ENCODE data around the gene CYREN. TPM values are rescaled to one million over a fixed set of nuclear protein-coding genes. Genes with fewer than 3 reads are reported as not detected.
"Not testable (repeated sequence)": the region's sequence is repeated elsewhere in the genome, so short reads cannot be mapped to it uniquely, and the experiment has no call there.

CYREN gene
- total RNA-seq, 2 experiments from 2014 or later = 14.0 to 15.8 TPM

GRCh38 chr7:135170998-135171481 is 533 bp upstream of the CYREN start:
- Mint-ChIP-seq H3K4me1 (ENCODE audit: low read depth) (peaks cover 44% of the 10 kb centered on the region), H3K4me3 (peak overlapping the region; percentile 89), H3K36me3 (ENCODE audit: low read depth) (peaks cover 39% of the 10 kb centered on the region), H3K27ac (peak overlapping the region; percentile 94)
- not testable (repeated sequence) for H3K27me3 ChIP-seq (ENCODE audit: control insufficient read depth in 1 of 2, insufficient read depth in 2 of 2, low read length in 2 of 2); H3K27me3 Mint-ChIP-seq; DNase-seq; H3K9me3 ChIP-seq (ENCODE audit: control insufficient read depth in 1 of 2, insufficient read depth in 1 of 2, low read length in 2 of 2); ATAC-seq (ENCODE audit: poor library complexity); H3K9me3 Mint-ChIP-seq
- Histone ChIP-seq H3K4me1 (ENCODE audit: insufficient read depth, low read length) (peaks cover 47% of the 10 kb centered on the region), H3K4me3 (ENCODE audit: low read length) (peak overlapping the region; percentile 82), H3K27ac (ENCODE audit: low read depth in 1 of 2, low read length in 2 of 2) (peak overlapping the region; percentile 94), H3K36me3 (ENCODE audit: insufficient read depth, low read length) (peaks cover 28% of the 10 kb centered on the region)
- ChIA-PET CTCF (interaction anchor here (0.7 to 3.8 kb wide), 23 partner anchors 9 to 713 kb away, joined by 3 to 53 read pairs (median 4); partner anchors contain the start of genes AGBL3, TMEM140 and WDR91), POLR2A (interaction anchor here (0.6 to 4.2 kb wide), 17 partner anchors 10 to 536 kb away, joined by 3 to 111 read pairs (median 4); partner anchors contain the start of genes AGBL3, BPGM, NUP205 and TMEM140)
- peak; percentile 30 for TF ChIP-seq CTCF (IDR thresholded peaks at IDR 0.05)
- intact Hi-C loops (cut with DNase I, micrococcal nuclease) = loop anchor here (1.0 to 5.0 kb wide), 3 partner anchors 23 to 539 kb away; partner anchors contain the start of genes AGBL3 (in 1 of the 2) and TMEM140 (in 1 of the 2)

GRCh38 chr7:135169964-135170273 is 588 bp downstream of the CYREN start:
- no peak for TF ChIP-seq CTCF (IDR thresholded peaks at IDR 0.05)
- H3K4me3 Mint-ChIP-seq = peak overlapping the region; percentile 91
- ATAC-seq (ENCODE audit: poor library complexity) = peak; percentile 12

GRCh38 chr7:135169141-135169963 is 1.2 kb downstream of the CYREN start:
- no peaks in the 10 kb centered on the region for H3K9me3 Mint-ChIP-seq
- ChIA-PET CTCF (interaction anchor here (0.5 to 3.8 kb wide), 9 partner anchors 9 to 536 kb away, joined by 3 to 53 read pairs (median 5); partner anchors contain the start of genes AGBL3 and TMEM140), POLR2A (interaction anchor here (0.8 to 4.2 kb wide), 12 partner anchors 9 to 523 kb away, joined by 3 to 111 read pairs (median 4); partner anchors contain the start of genes AGBL3, BPGM, TMEM140 and WDR91)
- no peaks in the 10 kb centered on the region for H3K27me3 Mint-ChIP-seq
- peak overlapping the region; percentile 94 for H3K27ac Mint-ChIP-seq
- no peak for TF ChIP-seq CTCF (IDR thresholded peaks at IDR 0.05)
- peak; percentile 31 for ATAC-seq (ENCODE audit: poor library complexity)
- H3K9me3 ChIP-seq (ENCODE audit: control insufficient read depth in 1 of 2, insufficient read depth in 1 of 2, low read length in 2 of 2) = no peaks in the 10 kb centered on the region
- peaks cover 42% of the 10 kb centered on the region for H3K36me3 ChIP-seq (ENCODE audit: insufficient read depth, low read length)
- peaks cover 48% of the 10 kb centered on the region for H3K4me1 Mint-ChIP-seq (ENCODE audit: low read depth)
- H3K4me3 ChIP-seq (ENCODE audit: low read length) = peak overlapping the region; percentile 82
- H3K27ac ChIP-seq (ENCODE audit: low read depth in 1 of 2, low read length in 2 of 2) = peak overlapping the region; percentile 94
- peak in 12 of 14 experiments; percentile 33 to 80 (median 56) for DNase-seq
- peaks cover 47% of the 10 kb centered on the region for H3K4me1 ChIP-seq (ENCODE audit: insufficient read depth, low read length)
- peaks cover 56% of the 10 kb centered on the region for H3K36me3 Mint-ChIP-seq (ENCODE audit: low read depth)
- intact Hi-C loops (cut with DNase I, micrococcal nuclease) = loop anchor here (2.0 to 10.0 kb wide), 6 partner anchors 43 to 715 kb away; partner anchors contain the start of genes WDR91 (in 2 of the 2), AGBL3 (in 1 of the 2), AKR1B1 (in 1 of the 2) and BPGM (in 1 of the 2)
- H3K27me3 ChIP-seq (ENCODE audit: control insufficient read depth in 1 of 2, insufficient read depth in 2 of 2, low read length in 2 of 2) = no peaks in the 10 kb centered on the region
- H3K4me3 Mint-ChIP-seq = peak overlapping the region; percentile 91

More at GRCh38 chr7:135169964-135170273, 588 bp downstream of the CYREN start:
- intact Hi-C loops (cut with DNase I, micrococcal nuclease) = loop anchor here (1.0 to 10.0 kb wide), 9 partner anchors 22 to 715 kb away; partner anchors contain the start of genes AGBL3 (in 2 of the 2), WDR91 (in 2 of the 2), AKR1B1 (in 1 of the 2) and BPGM (in 1 of the 2)
- Histone ChIP-seq H3K4me3 (ENCODE audit: low read length) (peak overlapping the region; percentile 82), H3K27ac (ENCODE audit: low read depth in 1 of 2, low read length in 2 of 2) (peak overlapping the region; percentile 94), H3K9me3 (ENCODE audit: control insufficient read depth in 1 of 2, insufficient read depth in 1 of 2, low read length in 2 of 2) (no peaks in the 10 kb centered on the region), H3K4me1 (ENCODE audit: insufficient read depth, low read length) (peaks cover 47% of the 10 kb centered on the region), H3K27me3 (ENCODE audit: control insufficient read depth in 1 of 2, insufficient read depth in 2 of 2, low read length in 2 of 2) (no peaks in the 10 kb centered on the region), H3K36me3 (ENCODE audit: insufficient read depth, low read length) (peaks cover 36% of the 10 kb centered on the region)
- CTCF ChIA-PET = interaction anchor here (1.3 to 3.8 kb wide), 9 partner anchors 10 to 537 kb away, joined by 3 to 53 read pairs (median 8); partner anchors contain the start of genes AGBL3 and TMEM140
- POLR2A ChIA-PET = interaction anchor here (0.6 to 4.2 kb wide), 16 partner anchors 10 to 523 kb away, joined by 3 to 111 read pairs (median 4); partner anchors contain the start of genes AGBL3, BPGM, NUP205 and TMEM140
- H3K27me3 Mint-ChIP-seq = no peaks in the 10 kb centered on the region
- peak in 2 of 14 experiments; percentile 48 to 66 for DNase-seq
- peak overlapping the region; percentile 94 for H3K27ac Mint-ChIP-seq
- H3K9me3 Mint-ChIP-seq = no peaks in the 10 kb centered on the region
- peaks cover 50% of the 10 kb centered on the region for H3K36me3 Mint-ChIP-seq (ENCODE audit: low read depth)
- peaks cover 48% of the 10 kb centered on the region for H3K4me1 Mint-ChIP-seq (ENCODE audit: low read depth)

Data from CD4-positive, alpha-beta T cell (primary cell).